GM06990 (cell line): ENCODE measurements around the gene TNFSF15.

Experiments
- DNase-seq: peaks from one replicate; pipeline ENCODE4 v3.0.0-alpha.2; 2011; ENCODE audit not compliant: insufficient read length; ENCODE audit errors: extremely low read depth
- H3K27me3 ChIP-seq: replicated peaks from 2 replicates; pipeline ENCODE4 v1.6.0; 2011; ENCODE audit warnings: low read length; ENCODE audit not compliant: control insufficient read depth, insufficient read depth
- H3K36me3 ChIP-seq: 2 replicates; pipeline ENCODE4 v1.5.1; 2011; ENCODE audit warnings: low read length; ENCODE audit not compliant: control insufficient read depth, insufficient read depth
- H3K4me3 ChIP-seq: replicated peaks from 2 replicates; pipeline ENCODE4 v1.5.1; 2011; ENCODE audit warnings: low read depth, mild to moderate bottlenecking, control low read depth, low read length
- CTCF ChIP-seq: IDR thresholded peaks from 2 replicates; pipeline ENCODE4 v1.5.1; 2011; ENCODE audit warnings: low read length, control low read depth, mild to moderate bottlenecking, inconsistent platforms; ENCODE audit not compliant: insufficient read depth, poor library complexity, severe bottlenecking

TNFSF15 gene

GRCh38 chr9:114851306-114851705 lies 45.5 kb upstream of the TNFSF15 start:
- Histone ChIP-seq H3K4me3 (no peak overlapping the region), H3K27me3 (no peaks in the 10 kb centered on the region; the same call in 1 of the 2 replicates), H3K36me3 (no peaks in the 10 kb centered on the region)
- DNase-seq: no peak
- no peak for TF ChIP-seq CTCF

GRCh38 chr9:114850871-114851270 lies 45.0 kb upstream of the TNFSF15 start:
- H3K4me3 ChIP-seq: no peak overlapping the region
- no peak for TF ChIP-seq CTCF
- no peaks in the 10 kb centered on the region; the same call in 1 of the 2 replicates for H3K27me3 ChIP-seq
- DNase-seq: no peak
- H3K36me3 ChIP-seq: no peaks in the 10 kb centered on the region

- TF ChIP-seq CTCF: no peak
Observed at GRCh38 chr9:114849450-114849849, 43.6 kb upstream of the TNFSF15 start.

GRCh38 chr9:114847492-114848417 lies 41.9 kb upstream of the TNFSF15 start:
- TF ChIP-seq CTCF: no peak
- H3K36me3 ChIP-seq: no peaks in the 10 kb centered on the region
- no peak overlapping the region for H3K4me3 ChIP-seq
- H3K27me3 ChIP-seq: no peaks in the 10 kb centered on the region; the same call in 1 of the 2 replicates
- DNase-seq: no peak

More at GRCh38 chr9:114849450-114849849, 43.6 kb upstream of the TNFSF15 start:
- Histone ChIP-seq H3K4me3 (no peak overlapping the region), H3K27me3 (no peaks in the 10 kb centered on the region; the same call in 1 of the 2 replicates), H3K36me3 (no peaks in the 10 kb centered on the region)
- no peak for DNase-seq

GRCh38 chr9:114845373-114845772 lies 39.5 kb upstream of the TNFSF15 start:
- no peak for DNase-seq
- Histone ChIP-seq H3K27me3 (no peaks in the 10 kb centered on the region), H3K4me3 (no peak overlapping the region), H3K36me3 (no peaks in the 10 kb centered on the region)
- no peak for TF ChIP-seq CTCF

- no peaks in the 10 kb centered on the region for H3K36me3 ChIP-seq
- no peak for DNase-seq
- no peak for TF ChIP-seq CTCF
- no peaks in the 10 kb centered on the region for H3K27me3 ChIP-seq
- H3K4me3 ChIP-seq: no peak overlapping the region
Observed at GRCh38 chr9:114844766-114845165, 38.9 kb upstream of the TNFSF15 start.
